B cell (primary cell): ENCODE measurements around the gene TOR1AIP2.

Source experiments
- CTCF ChIP-seq: fragments of 200-600 bp; IDR thresholded peaks from one replicate; pipeline ENCODE4 v1.8.0; 2022; ENCODE audit warnings: antibody characterized with exemption, mild to moderate bottlenecking
- EZH2 ChIP-seq: IDR thresholded peaks from 2 replicates; pipeline ENCODE4 v1.6.1; 2012; ENCODE audit warnings: borderline replicate concordance, low read depth, mild to moderate bottlenecking, moderate library complexity, low read length; ENCODE audit not compliant: insufficient read depth, poor library complexity, severe bottlenecking

DNA sequence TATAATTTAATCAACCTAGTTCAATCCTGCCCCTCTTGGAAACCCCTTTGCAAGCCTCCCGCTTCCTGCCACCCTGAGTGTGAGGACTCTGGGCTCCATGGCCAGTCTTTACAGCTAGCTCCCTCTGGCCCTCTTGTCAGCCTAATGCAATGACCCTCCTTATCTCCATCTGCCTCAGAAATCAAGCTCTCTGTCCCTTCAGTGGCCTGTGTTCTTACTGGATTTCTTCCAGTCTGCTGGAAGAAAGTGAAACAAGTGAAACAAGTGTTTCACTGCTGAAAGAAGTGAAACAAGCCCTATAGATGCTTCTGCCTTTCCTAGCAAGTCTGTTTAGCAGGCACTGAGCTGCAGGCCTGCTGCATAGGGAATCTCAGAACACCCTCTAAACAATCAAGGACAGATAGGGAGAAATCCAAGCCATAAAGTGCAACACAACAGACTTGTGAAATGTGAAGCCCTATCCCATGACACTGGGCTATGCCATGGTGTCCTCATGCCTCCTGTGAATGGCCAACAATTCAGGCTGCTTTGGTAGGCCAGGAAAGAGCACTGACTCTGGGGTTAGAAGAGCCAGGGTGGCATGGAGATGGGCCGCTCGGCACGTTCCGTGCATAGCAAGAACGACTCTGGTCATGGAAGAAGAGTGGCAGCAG lies 78.6 kb downstream of the TOR1AIP2 start:
- TF ChIP-seq CTCF (no peak), EZH2 (no peak)
